GM18511 (cell line): ENCODE results near the gene CCNB2.
"Not testable (repeated sequence)": the region's sequence is repeated elsewhere in the genome, so short reads cannot be mapped to it uniquely, and the experiment has no call there.

Source experiments
- ATAC-seq: cut with Tn5 transposase; IDR thresholded peaks from one replicate; pipeline ENCODE4 v1.9.1; 2021; ENCODE audit warnings: mild to moderate bottlenecking, moderate library complexity; ENCODE audit not compliant: unreplicated experiment

CCNB2 gene

DNA sequence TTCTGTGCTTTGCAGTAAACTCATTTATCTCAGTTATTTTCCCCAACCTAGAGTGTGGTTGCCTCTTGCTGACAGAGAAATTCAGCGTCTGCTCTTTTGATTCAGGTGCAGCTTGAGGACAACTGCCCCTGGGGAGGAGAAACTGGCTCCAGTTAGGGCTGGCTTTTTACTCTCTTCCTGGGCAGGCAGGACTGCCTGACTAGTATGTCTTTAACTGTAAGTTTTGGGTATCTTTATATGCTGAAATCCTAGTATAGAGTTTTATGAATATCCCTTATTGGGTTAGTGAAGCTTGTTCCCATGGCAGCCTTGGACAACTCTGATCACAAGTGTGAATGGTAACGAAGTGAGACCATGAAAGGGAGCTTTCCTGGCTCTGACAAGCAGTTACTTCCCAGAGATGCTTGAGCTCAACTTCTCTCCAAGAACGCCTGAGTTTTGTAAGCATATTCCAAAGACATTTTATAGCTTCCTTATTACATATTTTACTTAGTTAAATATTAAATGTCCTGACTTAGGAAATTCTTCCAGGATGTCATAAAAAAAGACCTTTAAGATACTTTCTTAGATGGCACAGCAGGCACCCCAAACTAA is 27.1 kb downstream of the CCNB2 start:
- no peak for ATAC-seq

DNA sequence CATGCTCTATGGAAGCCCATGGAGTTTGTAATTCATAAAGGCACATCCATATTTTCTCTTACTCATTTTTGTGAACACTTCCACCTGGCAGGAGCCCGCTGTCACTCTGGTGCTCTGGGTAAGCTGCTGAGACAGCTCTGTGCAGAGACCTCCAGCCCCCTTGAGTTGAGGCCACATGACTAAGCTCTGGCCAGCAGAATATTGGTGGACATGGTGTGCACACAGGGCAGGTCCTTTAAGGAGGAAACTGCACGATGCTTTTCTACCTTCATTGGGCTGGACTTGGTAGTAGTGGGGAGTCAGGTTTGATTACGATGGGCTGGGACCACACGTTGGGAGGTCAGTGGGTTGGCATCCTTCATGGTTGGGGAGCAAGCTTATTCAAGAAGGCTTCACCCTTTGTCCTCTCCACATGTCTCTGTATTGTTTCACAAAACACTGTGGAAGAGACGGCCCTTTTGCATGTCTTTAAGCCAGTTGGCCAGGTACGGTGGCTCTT is 29.0 kb downstream of the CCNB2 start:
- no peak for ATAC-seq

GRCh38 chr15:59137566-59137965 is 32.6 kb downstream of the CCNB2 start:
- no peak for ATAC-seq

GRCh38 chr15:59138243-59138642 is 33.3 kb downstream of the CCNB2 start:
- no peak for ATAC-seq

DNA sequence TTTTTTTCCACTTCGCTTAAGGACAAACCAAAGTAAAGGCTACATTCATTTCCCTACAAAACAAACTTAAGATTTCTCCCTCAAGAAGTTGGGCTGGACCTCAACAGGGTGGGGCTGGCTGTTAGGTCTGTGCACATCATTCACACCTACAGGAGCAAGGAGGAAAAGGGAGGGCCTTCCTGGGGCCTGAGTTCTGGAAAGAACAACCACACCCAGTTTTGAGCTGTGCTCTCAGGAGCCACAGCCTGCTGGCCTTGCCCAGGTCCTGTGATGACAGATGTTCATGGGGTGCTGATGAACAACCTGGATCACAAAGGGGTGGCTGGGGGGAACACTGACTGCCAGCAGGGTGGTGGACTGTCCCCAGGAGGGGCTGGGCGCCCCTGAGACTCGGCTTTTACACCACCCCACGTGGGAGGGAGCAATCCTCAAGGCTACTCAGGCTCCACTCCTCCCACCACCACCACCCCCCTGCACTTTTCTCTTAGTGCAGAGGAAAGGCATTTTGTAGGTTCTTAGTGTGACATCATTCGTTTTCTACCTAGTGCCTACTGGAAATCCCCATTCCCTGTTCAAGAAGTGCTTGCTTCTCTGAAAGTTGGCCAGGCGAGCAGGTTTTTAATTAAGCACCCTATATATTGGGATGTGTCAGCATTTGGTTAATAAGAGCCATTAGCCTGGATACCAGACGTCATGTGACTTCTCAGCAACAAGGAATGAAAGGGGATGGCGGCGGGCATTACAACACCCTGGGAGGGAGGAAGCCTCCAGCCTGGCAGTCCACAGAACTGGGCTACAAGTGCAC is 35.7 kb downstream of the CCNB2 start:
- ATAC-seq: no peak

DNA sequence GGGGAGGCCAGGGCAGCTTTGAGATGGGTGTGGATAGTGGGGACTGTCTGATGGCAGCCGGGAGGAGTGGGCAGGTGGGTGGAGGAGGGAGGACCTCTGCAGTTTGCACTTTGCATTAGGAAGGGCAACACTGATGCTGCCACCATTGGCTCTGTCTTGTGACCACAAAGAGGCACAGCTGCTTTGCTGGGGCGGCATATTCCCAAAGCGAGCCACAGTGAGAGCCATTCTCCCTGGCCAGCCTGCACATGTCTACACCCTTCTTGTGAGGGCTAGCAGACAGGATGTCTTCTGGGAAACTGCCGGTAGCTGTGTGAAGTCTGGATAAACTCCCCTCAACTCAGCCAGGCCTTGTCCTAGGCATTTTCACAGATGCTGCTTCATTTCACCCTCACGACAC is 38.3 kb downstream of the CCNB2 start:
- no peak for ATAC-seq

GRCh38 chr15:59144594-59144993 is 39.6 kb downstream of the CCNB2 start:
- not testable (repeated sequence) for ATAC-seq

- no peak for ATAC-seq
These were observed 42.7 kb downstream of the CCNB2 start for GRCh38 chr15:59147666-59148065.

GRCh38 chr15:59148153-59148833 is 43.3 kb downstream of the CCNB2 start:
- no peak for ATAC-seq

GRCh38 chr15:59150185-59150584 is 45.2 kb downstream of the CCNB2 start:
- no peak for ATAC-seq

GRCh38 chr15:59152694-59153450 is 47.9 kb downstream of the CCNB2 start:
- no peak for ATAC-seq

- no peak for ATAC-seq
These were observed 48.5 kb downstream of the CCNB2 start for GRCh38 chr15:59153466-59153865.

GRCh38 chr15:59154243-59154642 is 49.3 kb downstream of the CCNB2 start:
- no peak for ATAC-seq

DNA sequence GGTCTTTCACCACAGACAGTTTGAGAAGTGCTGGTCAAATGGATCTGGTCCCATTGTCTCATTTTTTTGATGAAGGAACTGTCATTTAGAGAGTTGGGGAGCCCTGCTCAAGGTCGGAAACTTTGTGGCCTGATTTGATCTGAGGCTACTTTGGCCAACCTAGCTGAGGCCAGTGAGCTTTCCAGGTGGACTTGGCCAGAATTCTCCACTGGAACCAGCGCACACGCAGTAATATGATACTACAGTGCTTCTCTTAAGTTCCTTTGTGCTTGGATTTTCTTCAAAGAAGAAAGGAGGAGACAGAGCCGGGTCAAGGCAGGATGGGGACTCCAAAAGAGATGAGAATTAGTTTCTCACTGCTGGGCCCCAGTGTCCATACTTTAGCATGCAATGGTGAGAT is 50.5 kb downstream of the CCNB2 start:
- ATAC-seq: no peak

DNA sequence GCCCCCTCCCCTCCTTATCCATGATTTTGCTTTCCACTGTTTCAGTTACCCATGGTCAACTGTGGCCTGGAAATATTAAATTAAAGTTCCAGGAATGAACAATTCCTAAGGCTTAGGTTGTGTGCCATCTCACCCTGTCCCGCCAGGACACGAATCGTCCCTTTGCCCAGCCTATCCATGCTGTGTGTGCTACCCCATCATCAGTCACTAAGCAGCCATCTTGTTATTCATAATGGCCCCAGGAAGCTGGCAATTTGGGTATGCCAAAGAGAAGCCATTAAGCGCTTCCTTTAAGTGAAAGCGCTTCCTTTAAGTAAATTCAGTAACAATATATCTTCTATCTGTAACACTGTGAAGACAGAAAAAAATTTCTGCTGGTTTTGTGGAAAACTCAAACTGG is 52.5 kb downstream of the CCNB2 start:
- no peak for ATAC-seq

DNA sequence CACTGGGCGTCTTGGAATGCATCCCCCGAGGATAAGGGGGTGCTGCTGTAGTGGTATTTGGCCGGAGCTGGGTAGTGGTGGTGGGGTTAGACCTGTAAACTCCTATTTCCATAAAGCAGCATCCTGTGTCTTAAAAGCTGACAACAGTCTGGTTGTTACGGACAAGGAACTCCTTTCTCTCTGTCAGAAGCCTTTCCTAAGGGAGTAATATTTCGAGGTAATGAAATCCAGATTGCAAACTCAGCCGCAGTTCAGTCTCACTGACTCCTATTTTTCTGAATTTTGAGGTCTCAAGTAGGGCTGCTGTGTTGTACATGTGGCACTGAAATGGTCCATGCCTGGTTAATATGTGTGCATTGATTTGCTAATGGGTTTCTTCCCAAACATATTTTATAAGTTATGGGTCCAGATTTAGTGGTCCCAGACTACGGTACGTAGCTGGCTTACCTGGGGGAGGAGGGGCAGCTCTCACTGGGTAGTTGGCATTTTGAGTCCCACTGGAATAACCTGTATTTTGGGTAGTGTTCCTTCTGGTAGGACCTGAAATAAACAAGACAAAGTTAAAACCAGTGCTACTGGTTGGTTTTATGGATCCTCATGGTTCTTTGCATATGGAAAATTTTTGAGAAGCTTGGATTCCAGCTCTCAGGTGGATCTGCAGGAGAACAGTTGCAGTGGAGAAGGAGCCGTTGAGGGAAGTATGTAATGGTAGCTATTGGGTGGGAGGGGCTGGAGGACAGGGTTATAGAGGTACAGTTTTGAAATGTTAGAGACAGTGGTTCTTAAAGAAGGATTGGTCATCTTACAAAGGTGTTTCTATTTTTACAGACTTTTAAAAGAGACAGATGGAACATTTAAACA is 53.1 kb downstream of the CCNB2 start:
- ATAC-seq: no peak

DNA sequence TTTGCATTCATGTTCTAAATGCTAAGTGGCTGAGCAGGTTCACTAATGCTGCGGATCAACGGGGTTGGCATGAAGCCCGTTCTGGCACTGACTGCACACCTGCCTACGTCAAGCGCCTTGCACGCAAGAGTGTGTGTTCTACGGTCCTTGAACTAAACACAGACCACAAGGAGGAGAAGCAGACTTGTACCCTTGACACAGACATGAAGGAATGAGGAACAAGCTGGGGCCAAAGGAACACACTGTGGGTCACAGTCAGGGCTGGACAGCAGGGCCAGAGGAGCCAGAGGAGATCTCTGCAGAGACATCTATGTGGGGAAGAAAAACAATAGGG is 53.7 kb downstream of the CCNB2 start:
- ATAC-seq: no peak

DNA sequence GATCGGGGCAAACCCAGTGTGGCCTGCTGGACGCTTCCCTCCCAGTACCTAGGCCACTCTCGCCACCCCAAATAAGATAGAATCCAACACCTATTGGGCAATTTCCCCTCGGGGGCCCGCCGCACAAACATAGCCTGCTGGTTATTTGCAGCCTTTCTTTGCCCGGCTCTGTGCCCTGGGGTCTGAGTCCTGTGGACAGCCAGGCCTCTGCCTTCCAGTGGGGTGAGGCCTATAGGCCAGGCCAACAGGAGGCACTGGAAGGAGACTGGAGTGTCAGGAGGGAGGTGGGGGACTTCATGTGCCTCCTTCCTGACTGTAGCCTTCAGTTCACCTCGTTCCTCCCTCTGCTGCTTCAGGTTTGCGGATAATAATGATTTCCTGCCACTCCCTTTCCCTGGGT is 54.3 kb downstream of the CCNB2 start:
- ATAC-seq: no peak

DNA sequence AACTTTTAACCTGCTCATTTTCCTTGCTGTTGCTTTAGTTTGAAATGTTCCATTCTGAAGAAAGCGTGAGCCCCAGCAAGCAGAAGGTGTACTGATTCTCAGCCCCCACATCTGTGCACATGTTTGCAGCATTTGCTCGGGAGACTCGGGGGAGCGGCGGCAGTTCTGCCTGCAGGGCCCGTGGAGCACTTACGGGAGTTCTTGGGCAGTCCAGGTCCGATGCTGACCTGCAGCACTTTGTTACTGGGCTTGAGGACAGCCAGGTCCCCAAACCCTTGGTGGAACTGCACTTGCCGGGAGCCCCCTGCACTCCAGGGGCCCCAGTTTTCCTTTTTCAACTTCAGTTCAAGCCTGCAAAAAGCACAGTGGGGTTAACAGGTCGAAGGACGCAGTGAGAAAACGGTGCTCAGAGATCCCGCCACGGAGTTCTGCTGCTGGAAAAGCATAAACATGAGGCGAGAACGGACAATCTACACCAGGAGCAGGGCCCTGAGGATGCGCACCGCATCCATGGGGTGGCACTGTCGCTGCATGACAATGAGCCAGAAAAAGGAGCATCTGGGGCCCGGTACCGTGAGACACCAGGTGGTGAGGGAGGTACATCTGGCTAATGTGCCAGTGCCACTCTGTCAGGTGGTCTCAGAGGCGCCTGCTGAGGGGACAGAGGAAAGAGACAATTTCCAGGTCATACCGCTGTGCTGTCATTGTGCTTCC is 56.1 kb downstream of the CCNB2 start:
- no peak for ATAC-seq

GRCh38 chr15:59162080-59162479 is 57.1 kb downstream of the CCNB2 start:
- not testable (repeated sequence) for ATAC-seq
